GM21576 (cell line): Measurements from ENCODE around the gene LKAAEAR1.
"Not testable (repeated sequence)": the region's sequence is repeated elsewhere in the genome, so short reads cannot be mapped to it uniquely, and the experiment has no call there.

Experiments used
- ATAC-seq: cut with Tn5 transposase; IDR thresholded peaks from one replicate; pipeline ENCODE4 v1.9.1; 2021; ENCODE audit warnings: mild to moderate bottlenecking, moderate library complexity; ENCODE audit not compliant: unreplicated experiment

Gene LKAAEAR1

DNA sequence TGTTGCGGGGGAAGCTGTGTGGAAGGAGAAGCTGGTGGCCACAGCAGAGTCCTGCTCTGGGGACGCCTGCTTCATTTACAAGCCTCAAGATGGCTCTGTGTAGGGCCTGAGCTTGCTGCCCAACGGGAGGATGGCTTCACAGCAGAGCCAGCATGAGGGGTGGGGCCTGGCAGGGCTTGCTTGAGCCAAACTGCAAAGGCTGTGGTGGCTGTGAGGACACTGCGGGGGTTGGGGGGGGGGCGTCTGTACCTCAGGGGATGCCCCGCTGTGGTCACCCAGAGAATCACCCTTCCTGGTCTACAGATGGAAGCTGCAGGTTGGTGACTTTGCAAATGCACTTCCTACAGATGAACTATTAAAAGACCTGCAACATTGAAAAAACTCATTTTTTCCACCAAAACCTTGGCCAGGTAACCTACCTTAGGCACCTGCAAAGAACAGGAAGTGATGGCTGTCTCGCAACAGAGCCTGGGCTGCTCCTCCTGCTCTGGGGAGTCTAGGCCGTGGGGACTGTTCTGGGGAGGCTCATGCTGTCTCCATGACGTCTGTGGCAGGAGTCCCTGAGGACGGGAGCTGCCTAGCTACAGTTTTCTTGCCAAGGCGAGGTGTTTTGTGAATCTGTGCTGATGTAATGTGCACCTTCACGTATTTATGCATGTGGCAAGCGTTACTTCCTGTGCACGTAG is 15.8 kb upstream of the LKAAEAR1 start:
- no peak for ATAC-seq

DNA sequence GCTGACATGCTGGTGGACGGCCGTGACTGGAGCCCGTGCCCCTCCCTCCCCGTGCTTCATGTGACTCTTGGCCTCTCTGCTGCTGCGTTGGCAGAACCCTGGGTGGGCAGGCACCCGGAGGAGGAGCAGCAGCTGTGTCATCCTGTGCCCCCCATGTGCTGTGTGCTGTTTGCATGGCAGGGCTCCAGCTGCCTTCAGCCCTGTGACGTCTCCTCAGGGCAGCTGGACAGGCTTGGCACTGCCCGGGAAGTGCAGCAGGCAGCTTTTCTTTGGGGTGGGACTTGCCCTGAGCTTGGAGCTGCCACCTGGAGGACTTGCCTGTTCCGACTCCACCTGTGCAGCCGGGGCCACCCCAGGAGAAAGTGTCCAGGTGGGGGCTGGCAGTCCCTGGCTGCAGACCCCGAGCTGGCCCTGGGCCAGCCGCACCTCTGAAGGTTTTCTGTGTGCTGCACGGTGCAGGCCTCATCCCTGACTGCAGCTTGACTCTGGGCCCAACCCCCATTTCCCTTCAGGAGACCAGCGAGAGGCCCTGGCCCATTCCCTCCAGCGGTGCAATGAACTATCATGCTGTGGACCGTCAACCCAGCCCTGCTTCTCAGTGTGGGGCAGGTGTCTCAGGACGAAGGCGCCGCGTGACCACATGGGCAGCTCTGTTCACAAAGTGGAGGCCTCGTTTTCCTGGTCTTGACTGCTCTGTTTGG is 15.0 kb upstream of the LKAAEAR1 start:
- no peak for ATAC-seq

DNA sequence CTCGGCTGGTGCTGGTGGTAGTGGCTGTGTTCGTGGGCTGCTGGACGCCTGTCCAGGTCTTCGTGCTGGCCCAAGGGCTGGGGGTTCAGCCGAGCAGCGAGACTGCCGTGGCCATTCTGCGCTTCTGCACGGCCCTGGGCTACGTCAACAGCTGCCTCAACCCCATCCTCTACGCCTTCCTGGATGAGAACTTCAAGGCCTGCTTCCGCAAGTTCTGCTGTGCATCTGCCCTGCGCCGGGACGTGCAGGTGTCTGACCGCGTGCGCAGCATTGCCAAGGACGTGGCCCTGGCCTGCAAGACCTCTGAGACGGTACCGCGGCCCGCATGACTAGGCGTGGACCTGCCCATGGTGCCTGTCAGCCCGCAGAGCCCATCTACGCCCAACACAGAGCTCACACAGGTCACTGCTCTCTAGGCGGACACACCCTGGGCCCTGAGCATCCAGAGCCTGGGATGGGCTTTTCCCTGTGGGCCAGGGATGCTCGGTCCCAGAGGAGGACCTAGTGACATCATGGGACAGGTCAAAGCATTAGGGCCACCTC is 14.3 kb upstream of the LKAAEAR1 start:
- ATAC-seq: no peak

DNA sequence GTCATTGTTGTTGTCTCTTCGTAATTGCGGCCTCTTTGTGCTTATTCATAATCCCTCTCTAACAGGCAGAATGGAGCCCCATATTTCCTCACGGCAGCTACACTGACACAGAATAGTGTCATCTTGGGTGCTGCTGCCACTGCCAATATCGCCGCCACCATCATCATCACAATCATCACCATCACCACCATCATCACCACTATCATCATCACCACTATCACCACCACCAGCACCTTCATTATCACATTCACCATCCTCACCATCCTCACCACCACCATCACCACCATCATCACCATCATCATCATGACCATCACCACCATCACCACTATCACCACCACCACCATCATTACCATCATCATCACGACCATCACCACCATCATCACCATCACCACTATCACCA is 12.3 kb upstream of the LKAAEAR1 start:
- no peak for ATAC-seq

DNA sequence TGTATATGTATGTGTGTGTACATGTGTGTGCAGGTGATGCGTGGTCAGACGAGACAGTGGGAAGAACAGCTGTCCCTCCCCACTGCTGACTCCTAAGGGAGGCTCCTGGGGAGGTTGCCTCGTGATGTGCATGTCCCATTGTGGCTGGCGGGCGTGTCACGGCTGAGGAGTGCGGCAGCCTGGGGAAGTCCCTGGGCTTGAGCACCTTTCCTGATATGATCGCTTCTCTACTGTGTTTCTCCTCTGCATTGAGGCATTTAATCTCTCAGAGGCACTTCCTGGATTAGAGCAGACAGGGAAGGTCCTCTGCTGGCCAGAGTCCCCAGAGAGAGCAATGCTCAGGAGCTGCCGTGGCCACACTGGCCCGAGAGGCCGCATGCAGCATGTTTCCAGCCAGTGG is 11.7 kb upstream of the LKAAEAR1 start:
- ATAC-seq: no peak

DNA sequence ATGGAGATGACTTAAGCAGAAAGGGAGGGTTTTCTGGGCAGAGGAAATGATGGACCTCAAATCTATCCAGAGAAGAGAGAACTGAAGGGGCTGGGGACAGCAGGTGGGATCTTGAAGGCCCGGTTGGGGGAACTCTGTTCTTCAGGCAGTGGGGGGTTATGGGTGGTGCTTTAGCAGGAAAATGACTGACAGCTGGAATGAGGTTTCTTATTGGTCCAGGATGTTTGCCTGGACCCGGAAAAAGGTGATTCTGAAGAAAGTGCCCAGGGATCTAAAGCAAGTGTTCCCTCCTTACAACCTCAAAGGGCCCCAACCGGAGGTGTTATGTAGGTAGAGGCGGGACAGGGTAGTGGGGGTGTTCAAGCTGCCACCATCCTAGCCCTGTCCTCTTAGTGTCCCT is 11.3 kb upstream of the LKAAEAR1 start:
- ATAC-seq: no peak

DNA sequence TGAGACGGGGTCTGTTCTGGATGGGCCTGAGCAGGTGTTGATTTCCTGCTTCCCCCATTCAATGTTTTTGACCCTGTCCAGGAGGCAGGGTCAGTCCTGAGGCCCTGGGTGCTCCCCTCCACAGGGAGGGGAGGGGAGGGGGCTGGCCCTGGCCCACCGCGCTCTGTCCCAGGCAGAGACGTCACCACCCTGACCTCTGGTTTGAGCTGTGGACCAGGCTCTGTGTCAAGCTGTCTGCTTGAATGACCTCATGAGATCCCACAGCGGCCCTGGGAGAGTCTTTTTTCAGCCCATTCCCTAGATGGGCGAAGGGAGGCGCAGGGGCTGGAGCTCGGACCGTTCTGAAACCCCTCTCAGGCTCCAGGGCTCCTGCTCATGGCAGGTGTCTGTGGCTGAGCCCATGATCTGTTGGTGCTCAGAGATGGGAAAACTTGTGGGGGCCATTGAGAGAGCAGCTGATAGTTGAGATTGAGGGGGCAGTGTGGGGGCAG is 8.9 kb upstream of the LKAAEAR1 start:
- ATAC-seq: no peak

DNA sequence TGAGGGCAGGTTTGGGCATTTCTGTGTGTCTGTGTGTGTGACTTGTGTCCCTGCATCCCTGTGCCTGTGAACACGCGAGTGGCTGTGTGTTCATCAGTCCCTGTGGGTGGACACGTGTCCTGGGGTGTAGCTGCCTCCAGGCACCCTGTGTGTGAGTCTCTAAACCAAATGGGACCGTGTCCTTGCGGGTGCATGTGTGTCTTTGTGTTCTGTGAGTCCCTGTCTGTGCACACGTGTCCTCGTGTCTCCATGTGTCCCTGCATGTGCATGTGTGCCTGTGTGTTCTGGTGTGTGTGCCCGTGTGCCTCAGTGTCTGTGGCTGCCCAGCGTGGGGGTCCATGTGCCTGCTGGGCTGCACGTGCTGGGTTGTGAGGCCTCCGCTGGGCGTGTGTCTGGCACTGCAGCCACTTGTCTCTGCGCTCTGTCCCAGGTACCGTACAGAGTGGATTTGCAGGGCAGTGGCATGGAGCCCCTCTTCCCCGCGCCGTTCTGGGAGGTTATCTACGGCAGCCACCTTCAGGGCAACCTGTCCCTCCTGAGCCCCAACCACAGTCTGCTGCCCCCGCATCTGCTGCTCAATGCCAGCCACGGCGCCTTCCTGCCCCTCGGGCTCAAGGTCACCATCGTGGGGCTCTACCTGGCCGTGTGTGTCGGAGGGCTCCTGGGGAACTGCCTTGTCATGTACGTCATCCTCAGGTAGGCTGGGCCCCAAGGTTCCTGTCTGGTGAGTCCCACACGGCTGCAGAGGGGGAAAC is 8.2 kb upstream of the LKAAEAR1 start:
- ATAC-seq: no peak

DNA sequence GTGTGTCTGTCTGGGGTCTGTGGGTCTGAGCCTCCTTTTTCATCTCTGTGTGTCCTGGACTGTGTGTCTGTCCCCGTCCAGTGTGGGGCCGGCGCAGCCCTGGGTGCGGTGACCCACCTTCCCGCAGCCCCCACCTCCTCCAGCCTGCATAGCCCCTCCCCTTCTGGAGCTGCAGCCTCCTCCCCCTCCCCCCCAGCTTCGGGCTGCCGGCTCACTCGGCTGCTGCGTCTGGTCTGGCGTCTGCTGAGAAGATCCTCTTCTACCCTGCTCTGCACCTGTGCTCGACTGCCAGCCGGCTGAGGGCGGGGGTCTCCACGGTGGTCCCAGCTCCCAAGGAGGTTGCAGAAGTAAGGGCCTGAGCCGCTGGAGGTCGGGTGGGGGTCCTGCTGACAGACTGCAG is 7.6 kb upstream of the LKAAEAR1 start:
- no peak for ATAC-seq

DNA sequence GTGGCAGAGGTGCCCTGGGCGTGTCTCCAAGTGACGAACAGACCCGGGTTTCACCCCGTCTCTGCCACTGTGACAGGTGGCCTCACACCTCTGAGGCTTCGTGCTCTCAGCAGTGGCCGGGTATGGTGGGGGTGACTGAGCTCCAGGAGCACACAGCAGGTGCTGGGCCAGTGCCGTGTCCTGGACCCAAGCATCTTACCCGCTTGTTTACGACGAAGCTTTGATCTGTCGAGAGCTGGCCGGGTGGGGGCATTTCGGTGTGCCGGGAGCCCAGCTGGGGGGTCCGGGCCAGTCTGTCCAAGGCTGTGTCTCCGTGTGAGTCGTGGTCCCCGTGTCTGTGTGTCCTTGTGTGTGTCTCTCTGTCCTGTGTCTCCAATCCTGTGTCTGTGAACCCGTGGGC is 7.1 kb upstream of the LKAAEAR1 start:
- ATAC-seq: no peak

DNA sequence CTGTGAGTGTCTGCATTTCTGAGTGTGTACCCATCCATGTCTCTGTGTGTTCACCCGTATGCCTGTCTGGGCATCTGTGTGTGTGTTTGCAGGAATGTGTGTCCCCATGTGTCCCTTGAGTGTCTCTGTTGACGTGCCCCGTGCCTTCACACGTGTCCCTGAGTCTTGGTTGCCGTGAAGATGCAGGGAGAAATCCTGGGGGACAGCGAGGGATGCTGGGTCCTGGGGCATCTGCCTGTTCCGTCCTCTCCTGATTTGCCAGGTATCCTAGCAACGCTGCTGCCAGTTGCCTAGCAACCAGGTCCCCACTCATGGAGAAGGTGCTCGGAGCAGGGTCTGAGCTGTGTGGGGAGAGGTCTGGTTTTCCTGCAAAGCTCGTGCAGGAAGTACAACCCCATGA is 6.0 kb upstream of the LKAAEAR1 start:
- ATAC-seq: no peak

DNA sequence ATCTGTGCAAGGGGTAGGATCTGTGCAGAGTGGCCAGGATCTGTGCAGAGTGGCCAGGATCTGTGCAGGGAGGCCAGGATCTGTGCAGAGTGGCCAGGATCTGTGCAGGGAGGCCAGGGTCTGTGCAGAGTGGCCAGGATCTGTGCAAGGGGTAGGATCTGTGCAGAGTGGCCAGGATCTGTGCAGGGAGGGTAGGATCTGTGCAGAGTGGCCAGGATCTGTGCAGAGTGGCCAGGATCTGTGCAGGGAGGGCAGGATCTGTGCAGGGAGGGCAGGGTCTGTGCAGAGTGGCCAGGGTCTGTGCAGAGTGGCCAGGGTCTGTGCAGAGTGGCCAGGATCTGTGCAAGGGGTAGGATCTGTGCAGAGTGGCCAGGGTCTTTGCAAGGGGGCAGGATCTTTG is 4.4 kb upstream of the LKAAEAR1 start:
- ATAC-seq: not testable (repeated sequence)

DNA sequence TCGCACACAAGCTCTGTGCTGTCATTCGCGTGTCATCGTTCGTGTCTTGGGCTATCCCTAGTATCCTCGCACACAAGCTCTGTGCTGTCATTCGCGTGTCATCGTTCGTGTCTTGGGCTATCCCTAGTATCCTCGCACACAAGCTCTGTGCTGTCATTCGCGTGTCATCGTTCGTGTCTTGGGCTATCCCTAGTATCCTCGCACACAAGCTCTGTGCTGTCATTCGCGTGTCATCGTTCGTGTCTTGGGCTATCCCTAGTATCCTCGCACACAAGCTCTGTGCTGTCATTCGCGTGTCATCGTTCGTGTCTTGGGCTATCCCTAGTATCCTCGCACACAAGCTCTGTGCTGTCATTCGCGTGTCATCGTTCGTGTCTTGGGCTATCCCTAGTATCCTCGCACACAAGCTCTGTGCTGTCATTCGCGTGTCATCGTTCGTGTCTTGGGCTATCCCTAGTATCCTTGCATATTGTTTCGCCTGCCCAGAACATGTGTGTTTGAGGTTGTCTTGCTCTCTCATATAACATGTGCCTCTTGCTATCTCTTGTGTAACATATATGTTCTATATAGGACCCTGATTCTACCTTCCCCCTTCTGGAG is 3.1 kb upstream of the LKAAEAR1 start:
- not testable (repeated sequence) for ATAC-seq

DNA sequence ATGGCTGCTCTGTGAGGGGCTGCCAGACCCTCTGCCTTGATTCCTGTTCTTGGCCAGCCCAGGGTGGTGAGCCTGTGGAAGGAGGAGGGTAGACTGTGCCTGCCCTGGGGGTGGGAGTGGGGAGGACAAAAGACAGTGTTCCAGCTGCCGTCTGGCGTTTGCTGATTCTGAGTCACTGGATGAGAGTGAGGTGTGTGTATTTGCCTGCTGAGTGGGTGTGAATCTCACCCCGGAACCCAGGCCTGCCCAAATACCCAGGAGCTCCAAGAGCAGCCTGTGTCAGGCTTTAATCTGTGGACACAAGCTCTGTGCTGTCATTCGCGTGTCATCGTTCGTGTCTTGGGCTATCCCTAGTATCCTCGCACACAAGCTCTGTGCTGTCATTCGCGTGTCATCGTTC is 2.6 kb upstream of the LKAAEAR1 start:
- no peak for ATAC-seq

DNA sequence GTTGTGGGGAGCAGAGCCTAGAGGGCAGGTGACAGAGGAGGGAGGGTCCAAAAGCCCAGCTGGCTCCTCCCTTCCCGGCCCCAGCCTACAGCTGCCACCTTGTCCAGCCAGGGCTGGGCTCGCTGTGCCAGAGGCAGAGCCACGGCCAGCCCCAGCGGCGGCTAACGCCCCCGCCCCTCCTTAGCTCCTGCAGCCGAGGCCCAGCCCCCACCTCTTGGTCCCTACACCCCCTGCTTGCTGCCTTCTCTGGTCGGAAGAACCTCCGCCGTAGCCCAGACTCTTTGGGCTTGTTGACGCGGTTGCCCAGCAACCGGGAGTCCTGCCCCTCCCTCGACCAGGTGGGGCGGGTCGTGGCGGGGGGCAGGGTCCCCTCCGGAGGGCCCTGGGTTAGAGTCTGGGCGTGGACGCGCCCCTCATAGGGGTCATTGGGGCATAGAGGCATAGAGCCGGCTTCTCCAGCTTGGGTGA is 521 bp upstream of the LKAAEAR1 start:
- ATAC-seq: no peak

DNA sequence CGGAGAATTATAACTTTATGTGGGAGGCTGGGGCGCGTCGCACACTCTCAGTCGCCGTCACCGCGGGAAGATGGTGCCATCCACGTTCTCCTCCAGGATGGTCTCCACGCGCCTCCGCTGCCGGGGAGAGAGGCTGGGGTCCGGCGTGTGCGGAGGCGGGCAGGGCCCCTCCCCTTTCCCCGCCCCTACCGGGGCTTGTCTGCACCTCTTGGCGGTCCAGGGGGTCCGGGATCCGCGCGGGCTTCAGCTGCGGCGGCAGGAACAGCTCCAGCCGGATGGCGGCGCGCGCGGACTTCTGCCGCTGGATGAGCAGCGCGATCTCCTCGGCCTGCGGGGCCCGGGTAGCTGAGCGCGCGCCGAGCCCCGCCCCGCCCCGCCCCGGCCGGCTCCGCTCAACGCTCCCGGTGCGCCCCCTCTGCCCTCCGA is 807 bp downstream of the LKAAEAR1 start:
- ATAC-seq: no peak

DNA sequence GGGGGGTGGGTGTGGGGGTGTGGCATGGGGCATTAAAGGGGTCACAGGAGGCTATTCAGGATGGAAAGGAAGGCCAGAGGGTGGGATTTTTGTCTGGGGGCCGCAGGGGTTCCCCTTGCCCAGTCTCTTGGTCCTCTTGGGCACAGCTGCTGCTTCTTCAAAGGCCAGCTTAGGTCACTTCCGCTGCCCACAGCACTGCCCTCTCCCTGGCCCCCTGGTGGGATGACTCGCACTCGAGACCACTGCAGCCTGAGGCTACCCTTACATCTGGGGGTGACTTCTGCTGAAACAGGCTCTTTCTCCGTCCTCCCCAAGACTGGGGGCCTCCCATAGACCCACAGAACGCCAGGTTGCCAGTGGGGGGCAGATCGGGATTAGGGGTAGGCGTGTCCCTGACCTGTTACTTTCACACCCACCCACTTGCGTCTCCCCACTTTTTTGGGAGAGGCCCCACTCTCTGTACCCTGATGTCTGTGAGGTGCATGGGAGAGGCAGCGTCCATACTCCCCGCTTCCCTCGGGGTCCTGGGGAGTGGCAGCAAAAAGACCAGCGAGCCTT is 1.3 kb downstream of the LKAAEAR1 start:
- no peak for ATAC-seq

DNA sequence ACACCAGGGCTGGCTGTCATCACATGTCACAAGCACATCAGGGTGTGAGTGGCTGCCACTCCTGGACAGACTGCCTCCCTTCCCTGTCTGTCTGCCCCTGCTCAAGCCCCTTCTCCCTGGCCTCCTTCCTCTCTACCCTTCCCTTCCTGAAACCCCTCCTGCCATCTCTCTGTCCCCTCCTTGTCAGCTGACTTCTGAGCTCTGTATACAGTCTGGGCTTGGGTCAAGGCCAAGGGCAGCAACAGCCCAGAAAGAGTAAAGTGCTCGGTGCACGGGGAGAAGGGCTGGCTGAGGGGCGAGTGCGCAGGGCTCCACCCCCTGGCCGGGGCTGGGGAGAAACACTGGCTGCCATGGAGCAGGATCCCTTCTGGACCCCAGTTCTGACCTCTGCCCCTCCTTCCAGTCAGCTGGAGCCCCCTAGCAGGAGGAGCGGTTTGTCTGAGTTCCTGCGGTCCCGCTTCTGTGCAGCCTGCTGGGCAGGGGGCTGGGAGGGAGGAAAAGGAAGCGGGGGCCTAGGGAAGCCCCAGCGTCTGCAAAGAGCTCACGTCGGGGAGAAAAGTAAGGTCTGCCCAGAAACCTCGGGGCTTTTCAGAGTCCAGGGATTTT is 2.0 kb downstream of the LKAAEAR1 start:
- no peak for ATAC-seq

DNA sequence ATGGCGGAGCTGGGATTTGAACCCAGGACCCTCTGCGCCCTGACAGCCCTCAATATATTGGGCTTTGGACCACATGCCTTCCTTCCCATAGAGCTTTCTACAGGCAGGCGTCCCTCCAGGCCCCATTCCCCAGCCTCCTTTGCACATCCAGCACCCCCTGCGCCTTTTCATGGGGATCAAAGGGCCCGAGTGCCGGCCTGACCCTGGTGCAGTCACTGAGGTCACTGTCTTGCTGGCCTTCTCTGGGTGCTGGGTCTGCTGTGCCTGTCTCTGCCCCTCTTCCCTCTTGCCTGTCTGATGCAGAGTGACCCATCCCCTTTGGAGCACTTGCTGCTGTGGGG is 2.6 kb downstream of the LKAAEAR1 start:
- no peak for ATAC-seq

DNA sequence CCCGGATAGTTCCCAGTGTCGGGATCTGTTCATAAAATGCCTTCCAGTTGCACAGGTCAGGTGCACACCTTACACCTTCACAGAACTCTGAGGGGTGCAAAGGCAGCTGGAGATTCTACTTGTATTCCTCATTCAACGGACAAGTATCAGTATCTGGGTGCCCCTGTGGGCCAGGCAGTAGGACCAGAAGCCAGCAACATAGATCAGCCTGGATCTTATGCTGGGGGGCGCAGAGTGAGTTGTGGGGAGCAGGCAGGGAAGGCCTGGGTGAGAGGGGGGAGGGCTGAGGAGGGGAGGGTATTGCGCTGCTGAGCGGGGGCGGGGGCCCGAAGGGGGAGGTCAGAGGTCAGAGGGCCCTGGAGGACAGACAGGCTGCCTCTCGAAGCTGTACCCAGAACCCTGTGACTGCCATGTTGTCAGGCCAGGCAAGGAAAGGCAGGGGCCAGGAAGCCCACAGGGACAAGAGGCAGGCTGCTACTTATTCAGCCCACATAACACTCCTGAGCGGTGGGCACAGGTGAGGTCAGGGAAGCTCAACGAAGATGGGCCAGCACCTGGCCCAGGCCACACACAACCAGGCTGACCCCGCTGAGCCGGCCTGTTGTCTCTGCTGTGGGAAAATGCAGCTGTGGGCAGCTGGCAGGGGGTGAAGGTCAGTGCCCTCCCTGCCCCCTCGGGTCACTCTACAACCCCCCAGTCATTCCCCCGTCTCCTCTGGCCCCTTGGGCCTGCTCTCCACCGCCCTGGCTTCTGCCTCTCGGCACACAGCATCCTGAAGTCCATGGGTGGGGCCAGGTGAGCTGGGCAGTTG is 3.2 kb downstream of the LKAAEAR1 start:
- ATAC-seq: no peak
